Measurements from ENCODE around the gene ADAMTSL1.

DNA sequence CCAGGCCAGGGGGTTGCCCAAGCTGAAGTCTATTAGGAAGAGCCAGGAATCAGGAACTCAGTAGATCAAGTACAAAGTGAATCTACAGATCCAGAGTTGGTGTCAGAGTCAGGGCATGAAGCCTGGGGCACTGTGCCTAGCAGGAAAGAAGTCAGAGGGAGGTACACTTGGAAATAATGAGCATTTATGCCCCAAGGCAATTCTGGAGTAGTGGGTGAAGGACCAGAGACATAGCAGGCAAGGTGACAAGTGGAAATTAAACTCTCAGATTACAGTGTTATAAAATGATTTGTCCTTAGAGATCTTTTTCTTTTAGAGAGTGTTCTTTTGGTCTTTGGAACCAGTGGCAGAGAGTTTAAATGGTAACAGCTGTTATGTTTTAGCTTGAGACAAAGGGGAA is 138.0 kb downstream of the ADAMTSL1 start:
- TF ChIP-seq EP300 (IDR thresholded peaks at IDR 0.05) (no peak), CTCF (IDR thresholded peaks at IDR 0.05) (no peak), POLR2AphosphoS5 (IDR thresholded peaks at IDR 0.05) (no peak), POLR2A (IDR thresholded peaks at IDR 0.05) (no peak)

Measured in suprapubic skin (tissue), 4 donors.